Heart left ventricle (tissue), 13 donors: ENCODE results near the gene DRD5.

Experiments
- POLR2A ChIP-seq, 2 donors: fragments of 450-650 bp; IDR thresholded peaks; one replicate each; pipeline ENCODE4 v1.6.1; 2017; ENCODE audit warnings: antibody characterized with exemption in 2 of 2, mild to moderate bottlenecking in 2 of 2, moderate library complexity in 2 of 2
- TF ChIP-seq, protein P1 (sequence below), 12 donors: fragments of 200-600 bp; sonication (generic) in 4 of 12; IDR thresholded peaks; one replicate each; pipeline versions ENCODE4 v1.5.0 to v1.8.0; 2018 to 2022; ENCODE audit warnings: antibody characterized with exemption in 12 of 12, mild to moderate bottlenecking in 5 of 12
- donor health status: ischemic (EF 13 %, LVEDD 7.1; RV severe dilation, severe dysfunction).
- donor health status: DM: no; HTN: yes; CAD: no.
- donor health status: DM: no; HTN: no; CAD: no.
- donor health status: ischemic (EF 25% LVEDD 6.9; RV normal size, moderate dysfunction).
- donor health status: ischemic (EF 25% LVEDD 5.7; RV mildly dilated, moderate dysfunction).
- donor health status: ischemic (EF 35%, LVEDD 5.7; RV mildly dilated, moderate dysfunction).
- donor health status: nonischemic (EF 11% LVEDD 7.7; RV severe dilation, severe dysfunction).
- donor health status: DM: yes; HTN: yes; CAD: no.
- donor health status: PGD.
- donor health status: ischemic (EF 29% LVEDD 5.4; RV normal size, mild dysfunction).
- donor health status: nonischemic (EF 23%, LVEDD 6.1; RV moderate dilation, normal function).

DNA sequence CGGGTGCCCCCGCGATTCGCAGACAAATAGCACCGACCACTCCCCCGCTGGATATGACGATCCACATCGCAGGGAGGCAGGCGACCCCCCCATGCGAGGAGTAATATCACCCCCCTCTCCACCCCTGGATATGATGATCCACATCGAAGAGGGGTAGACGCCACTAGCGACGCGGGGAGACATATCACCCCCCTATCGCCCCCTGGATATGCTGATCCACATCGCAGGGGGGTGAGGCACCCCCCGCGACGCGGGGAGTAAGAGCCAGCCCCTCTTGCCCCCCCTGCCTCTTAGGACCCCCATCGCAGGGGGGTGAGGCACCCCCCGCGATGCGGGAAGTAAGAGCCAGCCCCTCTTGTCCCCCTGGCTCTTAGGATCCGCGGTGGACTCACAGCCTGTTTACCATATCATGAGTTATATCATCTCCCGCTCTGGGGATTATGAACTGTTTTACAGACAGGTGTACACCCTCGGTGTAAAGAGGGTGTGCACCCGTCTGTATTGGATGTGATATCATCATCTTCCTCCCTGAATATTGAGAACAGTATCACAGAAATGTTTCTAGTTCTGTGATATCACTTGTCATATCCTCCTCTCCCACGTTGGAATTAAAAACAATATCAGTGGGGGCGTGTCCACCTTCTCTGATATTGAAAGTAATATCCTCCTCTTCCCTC lies 22.7 kb upstream of the DRD5 start:
- TF ChIP-seq, protein P1, sequence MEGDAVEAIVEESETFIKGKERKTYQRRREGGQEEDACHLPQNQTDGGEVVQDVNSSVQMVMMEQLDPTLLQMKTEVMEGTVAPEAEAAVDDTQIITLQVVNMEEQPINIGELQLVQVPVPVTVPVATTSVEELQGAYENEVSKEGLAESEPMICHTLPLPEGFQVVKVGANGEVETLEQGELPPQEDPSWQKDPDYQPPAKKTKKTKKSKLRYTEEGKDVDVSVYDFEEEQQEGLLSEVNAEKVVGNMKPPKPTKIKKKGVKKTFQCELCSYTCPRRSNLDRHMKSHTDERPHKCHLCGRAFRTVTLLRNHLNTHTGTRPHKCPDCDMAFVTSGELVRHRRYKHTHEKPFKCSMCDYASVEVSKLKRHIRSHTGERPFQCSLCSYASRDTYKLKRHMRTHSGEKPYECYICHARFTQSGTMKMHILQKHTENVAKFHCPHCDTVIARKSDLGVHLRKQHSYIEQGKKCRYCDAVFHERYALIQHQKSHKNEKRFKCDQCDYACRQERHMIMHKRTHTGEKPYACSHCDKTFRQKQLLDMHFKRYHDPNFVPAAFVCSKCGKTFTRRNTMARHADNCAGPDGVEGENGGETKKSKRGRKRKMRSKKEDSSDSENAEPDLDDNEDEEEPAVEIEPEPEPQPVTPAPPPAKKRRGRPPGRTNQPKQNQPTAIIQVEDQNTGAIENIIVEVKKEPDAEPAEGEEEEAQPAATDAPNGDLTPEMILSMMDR (IDR thresholded peaks at IDR 0.05): no peak
- TF ChIP-seq POLR2A (IDR thresholded peaks at IDR 0.05): no peak
